RKO (cell line): ENCODE results near the gene ACSL6.

Source experiments
- DNase-seq: peaks from one replicate; pipeline ENCODE4 v3.0.0-alpha.2; 2016; ENCODE audit warnings: low spot score

Gene ACSL6

DNA sequence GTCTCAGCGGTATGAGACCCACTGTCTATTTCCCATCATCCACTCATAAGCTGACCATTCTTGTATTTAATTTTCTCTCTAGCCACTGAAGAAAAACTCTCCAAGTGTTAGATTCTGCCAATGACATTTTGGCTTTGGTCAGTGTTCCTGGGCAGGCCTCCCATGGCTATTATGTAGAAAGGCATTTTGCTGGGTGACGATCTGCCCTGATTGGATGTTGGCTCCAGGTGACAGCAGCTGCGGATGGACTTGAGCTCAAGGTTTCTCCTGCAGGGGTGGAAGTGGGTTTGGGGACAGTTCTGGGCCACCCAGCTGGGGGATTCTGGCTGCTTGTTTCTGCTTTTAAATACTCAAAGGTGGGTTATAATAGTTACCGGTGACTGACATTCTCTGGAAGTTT is 31.6 kb downstream of the ACSL6 start:
- DNase-seq, result no peak

DNA sequence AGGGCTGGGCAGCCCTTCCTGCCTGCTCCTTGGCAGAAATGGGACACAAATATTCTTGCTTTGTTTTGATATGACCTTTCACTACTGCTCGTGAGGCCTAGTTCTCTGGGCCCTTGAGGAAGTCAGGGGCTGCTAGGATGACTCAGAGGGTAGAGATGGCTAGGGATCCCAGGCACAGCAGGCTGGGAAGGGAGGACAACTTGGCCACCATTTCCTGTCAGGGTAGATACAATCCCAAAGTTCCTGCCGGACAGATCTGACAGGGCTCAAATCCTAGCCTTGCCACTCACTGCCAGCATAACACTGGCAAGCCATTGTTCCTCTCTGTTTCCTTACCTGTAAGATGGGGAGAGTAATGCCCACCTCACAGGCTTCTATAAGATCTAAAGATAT is 34.2 kb downstream of the ACSL6 start:
- DNase-seq, result no peak

- no peak for DNase-seq
Observed at GRCh38 chr5:131976414-131977211, 34.8 kb downstream of the ACSL6 start.

GRCh38 chr5:131974956-131975726 is 36.3 kb downstream of the ACSL6 start:
- no peak for DNase-seq

- DNase-seq, result no peak
Observed at GRCh38 chr5:131974622-131974955, 36.9 kb downstream of the ACSL6 start.

GRCh38 chr5:131974016-131974415 is 37.4 kb downstream of the ACSL6 start:
- DNase-seq, result no peak

DNA sequence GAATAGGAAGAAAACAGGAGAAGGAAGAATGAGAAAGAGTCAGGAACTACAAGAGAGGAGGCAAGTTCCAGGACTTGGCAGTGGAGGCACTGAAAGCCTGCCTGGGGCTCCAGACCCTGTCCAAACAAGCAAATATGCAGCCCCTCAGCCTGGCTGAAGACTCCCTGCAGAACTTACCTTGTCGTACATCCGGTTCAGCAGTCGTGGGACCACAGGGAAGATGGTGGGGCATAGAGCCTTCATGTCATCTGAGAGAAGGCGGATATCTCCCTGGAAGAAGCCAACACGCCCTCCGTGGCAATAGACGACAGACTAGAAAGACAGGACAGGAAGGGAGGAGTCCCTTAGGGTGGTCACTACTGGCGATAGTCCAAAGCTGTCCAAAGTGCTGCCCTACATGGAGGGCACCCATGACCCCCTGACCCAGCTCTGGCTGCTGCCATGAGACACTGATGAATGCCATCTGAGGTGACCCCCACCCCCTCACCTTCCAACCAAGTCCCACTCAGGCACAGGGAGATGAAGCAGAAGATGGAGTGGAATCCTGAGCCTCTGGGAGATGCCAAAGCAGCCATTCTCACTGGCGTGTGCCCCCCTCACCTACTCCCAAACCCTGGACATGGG is 38.3 kb downstream of the ACSL6 start:
- no peak for DNase-seq

DNA sequence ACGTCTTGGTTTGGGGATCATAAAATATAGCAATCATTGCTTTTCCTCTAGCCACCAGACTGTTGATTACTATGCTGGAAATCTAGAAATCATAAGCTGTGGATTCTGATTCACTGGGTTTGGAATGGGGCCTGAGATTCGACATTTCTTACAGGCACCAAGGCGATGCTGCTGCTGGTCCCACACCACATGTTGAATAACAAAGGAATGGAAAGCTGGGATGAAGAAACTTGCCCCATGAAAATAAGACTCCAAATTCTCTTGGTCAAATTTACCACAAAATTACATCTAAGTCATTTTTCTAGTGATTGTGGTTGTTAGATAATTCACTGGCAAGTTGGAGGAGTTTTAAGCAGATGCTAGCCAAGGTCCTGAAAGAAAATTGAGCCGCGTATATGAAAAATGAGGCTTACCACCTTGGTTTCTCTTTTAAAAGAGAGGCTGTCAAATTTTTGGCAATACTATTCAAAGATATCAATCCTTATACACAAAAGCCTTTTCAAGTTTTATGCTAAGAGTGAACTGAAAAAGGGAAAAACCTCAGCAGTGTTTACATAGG is 43.0 kb downstream of the ACSL6 start:
- DNase-seq, result no peak

- no peak for DNase-seq
Observed at GRCh38 chr5:131966551-131966950, 44.9 kb downstream of the ACSL6 start.

DNA sequence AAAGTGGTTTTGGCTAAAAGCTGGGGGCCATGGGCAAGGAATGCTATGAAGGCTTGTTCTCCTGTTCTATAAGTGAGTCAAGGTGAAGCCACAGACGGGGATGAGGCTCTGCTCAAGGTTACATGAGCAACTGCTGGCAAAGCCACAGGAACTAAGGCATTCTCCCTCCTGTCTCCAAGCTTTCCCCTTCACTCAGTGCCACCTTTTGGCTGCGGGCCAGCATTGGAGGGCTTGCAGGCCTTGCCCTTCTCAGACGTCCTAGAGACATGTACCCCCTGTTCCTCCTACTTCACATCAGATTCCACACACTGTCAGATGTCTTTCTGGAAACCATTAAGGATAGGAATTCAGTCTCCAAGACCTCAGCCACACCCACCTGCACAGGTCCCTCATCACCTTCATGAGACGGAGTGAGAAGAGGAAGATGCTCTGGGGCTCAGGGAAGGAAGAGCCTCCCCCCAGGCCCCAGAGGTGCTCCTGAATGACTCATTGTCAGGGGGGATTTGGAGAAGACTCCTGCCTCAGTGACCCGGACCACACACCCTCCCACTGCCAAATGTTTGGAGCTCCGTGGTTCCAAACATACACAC is 45.5 kb downstream of the ACSL6 start:
- DNase-seq, result no peak

- DNase-seq, result no peak
Observed at GRCh38 chr5:131959906-131960305, 51.6 kb downstream of the ACSL6 start.

GRCh38 chr5:131959136-131959535 is 52.3 kb downstream of the ACSL6 start:
- DNase-seq, result no peak

- no peak for DNase-seq
Observed at GRCh38 chr5:131957721-131958441, 53.6 kb downstream of the ACSL6 start.

GRCh38 chr5:131953969-131954368 is 57.5 kb downstream of the ACSL6 start:
- DNase-seq, result peak; percentile 8

GRCh38 chr5:131952301-131952857 is 59.1 kb downstream of the ACSL6 start:
- DNase-seq, result no peak

- no peak for DNase-seq
Observed at GRCh38 chr5:131950706-131951105, 60.8 kb downstream of the ACSL6 start.

DNA sequence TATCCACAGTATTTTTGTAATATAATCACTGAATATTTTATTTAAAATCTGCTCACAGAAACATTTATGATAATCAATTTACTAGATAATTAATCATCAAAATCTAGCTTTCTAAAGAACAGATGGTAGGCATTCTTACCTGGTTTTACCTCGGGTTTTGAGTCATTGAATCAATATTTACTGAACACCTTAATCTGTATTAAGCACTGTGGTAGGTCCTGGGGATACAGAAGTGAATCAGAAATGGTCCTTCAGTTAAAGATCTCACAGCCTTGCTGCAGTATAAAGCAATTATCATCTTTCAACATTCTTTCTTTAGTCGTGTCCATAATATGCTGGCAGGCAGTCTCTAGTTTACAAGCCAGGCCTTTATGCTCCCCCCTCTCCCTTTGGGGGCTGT is 64.0 kb downstream of the ACSL6 start:
- DNase-seq, result no peak

DNA sequence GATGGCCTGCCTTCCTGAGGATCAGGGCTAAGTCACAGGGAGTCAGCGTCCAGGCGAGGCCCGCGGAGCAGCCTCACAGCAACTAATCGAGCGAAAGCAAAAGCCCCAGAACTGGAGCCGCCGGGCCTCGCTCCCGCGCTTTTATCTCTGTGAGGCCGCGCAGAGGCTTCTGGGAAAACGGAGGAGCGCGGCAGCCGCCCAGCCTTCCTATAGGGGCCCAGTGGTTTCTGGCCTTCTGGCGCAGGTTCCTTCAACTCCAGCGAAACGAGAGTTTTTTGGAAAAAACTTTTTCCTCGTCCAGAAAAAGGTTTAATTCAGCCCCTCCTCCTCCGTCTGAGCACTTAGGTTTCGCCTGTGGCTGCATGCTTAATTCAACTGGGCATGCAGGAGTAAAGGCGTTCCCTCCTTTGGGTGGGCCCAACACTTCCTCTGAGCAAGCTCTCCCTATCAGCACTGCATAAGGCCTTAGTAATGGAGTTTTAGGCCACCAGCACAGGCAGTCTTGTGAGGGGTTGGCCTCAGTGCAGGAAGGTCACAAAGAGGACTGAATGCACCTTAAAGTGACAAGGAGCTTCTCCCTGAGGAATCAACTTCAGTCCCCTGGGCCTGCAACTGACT is 65.8 kb downstream of the ACSL6 start, which contains the start of gene MEIKIN:
Gene MEIKIN (minus strand): TSS at position 113 of the 618 bp plus-strand sequence. CDS start 158 bp downstream, outside the sequence.
- no peak for DNase-seq

- DNase-seq, result no peak
Observed at GRCh38 chr5:131944702-131945550, 66.5 kb downstream of the ACSL6 start.

GRCh38 chr5:131943916-131944315 is 67.5 kb downstream of the ACSL6 start:
- no peak for DNase-seq
